ENCODE results near the gene FIZ1.
"Not testable (repeated sequence)": the region's sequence is repeated elsewhere in the genome, so short reads cannot be mapped to it uniquely, and the experiment has no call there.

FIZ1 gene

DNA sequence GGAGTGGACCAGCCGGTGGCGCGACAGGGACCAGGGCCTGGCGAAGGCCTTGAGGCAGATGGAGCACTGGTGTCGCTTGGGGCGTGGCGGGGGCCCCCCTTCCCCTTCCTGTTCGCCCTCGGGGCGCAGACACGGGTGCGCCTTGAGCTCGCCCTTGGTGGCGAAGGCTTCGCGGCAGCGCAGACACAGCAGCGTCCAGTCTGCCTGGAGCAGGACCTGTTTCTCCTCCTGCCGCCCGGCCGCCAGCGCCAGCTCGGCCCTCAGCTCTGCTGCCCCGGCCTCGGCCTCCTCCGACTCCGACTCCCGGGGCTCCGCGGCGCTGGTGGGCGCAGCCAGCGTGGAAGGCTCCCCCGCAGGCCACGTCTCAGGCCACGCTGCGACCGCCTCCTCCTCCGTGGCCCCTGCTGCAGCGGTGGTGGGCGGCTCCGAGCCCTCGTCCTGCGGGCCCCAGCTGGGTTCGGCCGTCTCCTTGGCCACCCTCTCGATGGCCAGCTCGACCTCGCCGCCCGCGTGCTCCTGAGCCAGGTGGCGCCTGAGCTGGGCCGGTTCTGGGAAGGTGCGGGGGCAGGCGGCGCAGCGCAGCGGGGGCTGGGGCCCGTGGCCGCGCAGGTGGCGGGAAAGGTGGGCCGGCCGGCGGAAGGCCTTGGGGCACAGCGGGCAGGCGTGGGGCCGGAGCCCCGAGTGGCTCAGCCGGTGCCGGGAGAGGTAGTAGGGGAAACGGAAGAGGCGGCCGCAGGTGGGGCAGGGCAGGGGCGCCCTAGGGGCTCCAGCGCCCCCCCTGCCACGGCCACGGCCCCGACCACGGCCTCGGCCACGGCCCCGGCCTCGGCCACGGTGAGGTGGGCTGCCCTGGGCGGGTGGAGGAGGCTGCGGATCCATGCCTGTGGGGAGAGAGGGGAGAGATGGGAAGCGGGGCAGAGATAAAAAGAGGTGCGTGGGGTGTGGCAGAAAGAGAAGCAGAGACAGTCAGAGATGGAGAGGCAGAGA is 20.3 kb downstream of the FIZ1 start:
- in situ Hi-C loops (cut with MboI; ENCODE audit: low sequenced_read_pairs), result no loop called here

DNA sequence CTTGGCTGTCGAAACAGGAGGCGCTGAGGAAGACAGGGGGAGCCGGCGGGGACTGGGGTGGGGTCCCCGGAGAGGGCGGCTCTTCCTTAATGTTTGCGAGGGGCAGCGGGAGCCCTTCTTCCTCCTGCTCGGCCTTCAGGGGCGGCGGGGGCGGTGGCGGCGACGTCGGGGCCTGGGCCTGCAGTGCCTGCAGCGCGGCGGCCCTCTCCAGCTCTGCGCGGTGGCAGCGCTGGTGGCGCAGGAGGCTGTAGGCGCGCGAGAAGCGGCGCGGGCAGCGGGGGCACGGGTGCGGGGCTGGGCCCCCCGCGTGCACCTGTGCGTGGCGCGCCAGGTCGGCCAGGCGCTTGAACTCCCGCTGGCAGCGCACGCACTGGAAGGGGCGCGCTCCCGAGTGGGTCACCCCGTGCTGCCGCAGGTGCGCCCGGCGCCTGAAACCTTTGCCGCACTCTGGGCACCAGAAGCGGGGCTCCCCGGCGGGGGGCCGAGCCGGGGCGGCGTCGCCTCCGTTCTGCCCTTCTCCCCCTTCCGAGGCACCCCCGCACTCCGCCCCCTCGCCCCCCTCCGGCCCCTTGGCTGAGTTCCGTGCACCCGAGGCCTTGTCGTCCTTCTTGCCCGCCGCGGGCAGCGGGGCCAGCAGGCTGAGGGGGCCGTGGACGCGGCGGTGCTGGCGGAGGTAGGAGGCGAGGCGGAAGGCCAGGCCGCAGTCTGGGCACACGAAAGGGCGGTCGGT is 21.1 kb downstream of the FIZ1 start:
- in situ Hi-C loops (cut with MboI; ENCODE audit: low sequenced_read_pairs), result no loop called here

DNA sequence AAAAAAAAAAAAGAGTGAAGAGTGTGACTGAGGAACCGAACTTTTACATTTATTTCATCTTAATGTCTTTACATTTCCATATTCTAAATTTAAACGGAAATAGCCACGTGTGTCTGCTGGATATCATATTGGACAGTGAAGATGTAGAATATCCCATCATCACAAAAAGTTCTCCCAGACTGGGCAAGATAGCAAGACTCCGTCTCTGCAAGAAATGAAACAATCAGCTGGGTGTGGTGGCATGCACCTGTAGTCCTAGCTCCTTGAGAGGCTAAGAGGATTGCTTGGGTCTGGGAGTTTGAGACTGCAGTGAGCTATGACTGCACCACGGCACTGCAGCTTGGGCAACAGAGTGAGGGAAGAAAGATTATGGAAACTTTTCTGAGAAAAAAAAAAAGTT is 22.6 kb downstream of the FIZ1 start:
- in situ Hi-C loops (cut with MboI; ENCODE audit: low sequenced_read_pairs), result no loop called here

DNA sequence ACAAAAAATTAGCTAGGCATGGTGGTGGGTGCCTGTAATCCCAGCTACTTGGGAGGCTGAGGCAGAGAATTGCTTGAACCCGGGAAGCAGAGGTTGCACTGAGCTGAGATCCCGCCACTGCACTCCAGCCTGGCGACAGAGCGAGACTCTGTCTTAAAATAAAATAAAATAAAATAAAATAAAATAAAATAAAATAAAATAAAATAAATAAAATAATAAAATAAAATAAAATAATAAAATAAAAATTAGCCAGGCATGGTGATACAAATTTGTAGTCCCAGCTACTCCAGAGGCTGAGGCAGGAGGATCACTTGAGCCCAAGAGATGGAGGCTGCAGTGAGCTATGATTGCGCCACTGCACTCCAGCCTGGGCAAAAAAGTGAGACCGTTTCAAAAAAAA is 25.4 kb downstream of the FIZ1 start:
- in situ Hi-C loops (cut with MboI; ENCODE audit: low sequenced_read_pairs), result not testable (repeated sequence)

DNA sequence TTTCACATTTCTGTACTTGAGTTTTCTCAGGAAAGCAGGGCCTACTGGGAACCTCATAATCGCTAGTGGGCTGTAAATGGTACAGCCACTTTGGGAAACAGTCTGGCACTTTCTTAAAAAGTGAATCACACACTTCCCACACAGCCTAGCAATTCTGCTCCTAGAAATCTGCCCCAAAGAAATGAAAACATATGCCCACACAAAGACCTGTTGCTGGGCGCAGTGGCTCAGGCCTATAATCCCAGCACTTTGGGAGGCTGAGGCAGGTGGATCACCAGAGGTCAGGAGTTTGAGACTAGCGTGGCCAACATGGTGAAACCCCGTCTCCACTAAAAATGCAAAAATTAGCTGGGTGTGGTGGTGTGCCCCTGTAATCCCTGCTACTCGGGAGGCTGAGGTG is 29.8 kb downstream of the FIZ1 start:
- in situ Hi-C loops (cut with MboI; ENCODE audit: low sequenced_read_pairs), result not testable (repeated sequence)

DNA sequence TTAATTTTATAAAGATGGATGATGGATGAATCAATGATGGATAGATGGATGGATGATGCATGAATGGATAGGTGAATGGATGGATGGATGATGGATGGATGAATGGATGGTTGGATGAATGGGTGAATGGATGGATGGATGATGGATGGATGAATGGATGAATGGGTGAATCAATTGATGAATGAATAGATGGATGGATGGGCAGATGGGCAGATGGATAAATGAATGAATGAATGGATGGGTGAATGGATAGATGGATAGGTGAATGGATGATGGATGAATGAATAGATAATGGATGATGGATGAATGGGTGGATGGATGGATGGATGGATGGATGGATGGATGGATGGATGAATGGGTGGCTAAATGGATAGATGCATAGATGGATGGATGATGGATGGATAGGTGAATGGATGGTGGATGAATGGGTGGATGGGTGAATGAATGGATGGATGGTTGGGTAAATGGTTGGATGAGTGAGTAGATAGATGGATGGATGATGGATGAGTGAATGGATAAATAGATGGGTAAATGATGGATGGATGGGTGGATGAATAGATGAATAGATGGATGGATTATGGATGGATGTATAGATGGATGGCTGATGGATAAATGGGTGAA is 31.5 kb downstream of the FIZ1 start:
- in situ Hi-C loops (cut with MboI; ENCODE audit: low sequenced_read_pairs), result no loop called here

DNA sequence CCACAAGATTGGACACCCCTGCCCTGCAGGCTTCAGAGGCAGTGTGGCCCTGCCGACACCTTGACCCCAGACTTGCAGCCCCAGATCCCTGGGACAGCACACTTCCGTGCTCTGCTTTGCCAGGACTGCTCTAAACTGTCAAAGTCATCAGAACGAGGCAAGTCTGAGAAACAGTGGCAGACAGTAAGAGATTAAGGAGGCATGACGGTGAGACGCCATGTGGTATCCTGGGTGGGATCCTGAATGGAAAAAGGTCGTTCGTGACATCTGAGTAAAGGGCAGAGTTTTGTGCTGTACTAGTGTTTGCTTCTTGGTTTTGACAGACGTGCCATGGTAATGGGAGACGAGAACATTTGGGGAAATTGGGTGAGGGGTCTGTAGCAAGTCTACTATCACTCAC is 32.5 kb downstream of the FIZ1 start:
- in situ Hi-C loops (cut with MboI; ENCODE audit: low sequenced_read_pairs), result no loop called here

DNA sequence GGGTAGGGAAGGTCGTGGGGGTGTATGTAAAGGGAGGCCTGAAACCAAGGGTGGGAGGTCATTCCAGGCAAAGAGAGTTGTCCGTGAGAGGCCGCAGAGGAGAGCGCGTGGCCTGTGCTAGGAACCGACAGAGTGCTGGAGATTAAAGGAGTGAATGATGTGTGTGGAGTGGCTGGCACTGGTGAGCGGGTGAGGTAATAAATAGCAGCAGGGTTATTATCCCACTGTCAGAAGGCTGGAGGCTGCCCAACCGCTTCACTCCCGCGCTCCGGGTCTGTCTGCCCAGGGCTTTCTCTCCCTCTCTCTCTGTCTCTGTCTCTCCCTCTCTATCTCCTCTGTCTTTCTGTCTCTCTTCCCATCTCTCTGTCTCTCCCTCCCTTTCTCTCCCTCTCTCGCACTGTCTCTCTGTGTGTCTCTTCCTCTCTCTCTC is 36.0 kb downstream of the FIZ1 start:
- in situ Hi-C loops (cut with MboI; ENCODE audit: low sequenced_read_pairs), result no loop called here

DNA sequence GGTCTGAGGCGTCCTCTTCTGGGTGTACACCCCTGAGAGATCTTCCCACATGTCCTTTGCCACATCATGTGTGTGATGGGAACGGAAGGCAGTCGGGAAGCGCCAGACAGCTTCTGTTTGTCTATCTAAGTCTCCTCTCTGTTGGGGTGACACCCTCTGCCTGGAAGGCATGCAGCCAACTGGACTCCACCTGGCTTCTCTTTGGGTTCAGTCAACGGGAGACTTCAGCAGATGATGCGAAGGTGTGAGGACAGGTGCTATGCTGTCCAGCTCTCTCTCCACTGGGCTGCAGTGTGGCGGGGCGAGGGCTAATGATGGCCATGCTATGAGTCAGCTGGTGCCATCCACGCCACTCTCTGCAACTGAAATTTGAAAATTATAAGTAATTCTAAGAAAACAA is 39.6 kb downstream of the FIZ1 start:
- in situ Hi-C loops (cut with MboI; ENCODE audit: low sequenced_read_pairs), result no loop called here

DNA sequence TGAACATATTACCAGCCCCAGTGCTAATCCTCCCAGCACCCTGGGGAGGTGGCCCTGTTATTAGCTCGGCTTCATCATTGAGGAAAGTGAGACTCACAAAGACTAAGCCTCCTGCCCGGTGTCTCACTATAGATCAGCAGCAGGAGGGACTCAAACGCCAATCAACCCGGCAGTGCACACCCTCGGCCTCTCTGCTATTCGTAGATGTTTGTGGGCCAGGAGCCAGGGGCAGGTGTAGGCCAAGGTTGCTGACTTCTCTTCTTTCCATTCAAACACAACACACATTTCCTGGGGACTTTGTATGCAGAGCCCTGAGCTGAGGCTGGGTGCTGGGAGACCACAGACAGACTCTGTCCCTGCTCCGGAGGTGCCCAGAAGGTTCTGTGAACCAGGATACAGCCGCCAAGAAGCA is 44.6 kb downstream of the FIZ1 start:
- in situ Hi-C loops (cut with MboI; ENCODE audit: low sequenced_read_pairs), result no loop called here

DNA sequence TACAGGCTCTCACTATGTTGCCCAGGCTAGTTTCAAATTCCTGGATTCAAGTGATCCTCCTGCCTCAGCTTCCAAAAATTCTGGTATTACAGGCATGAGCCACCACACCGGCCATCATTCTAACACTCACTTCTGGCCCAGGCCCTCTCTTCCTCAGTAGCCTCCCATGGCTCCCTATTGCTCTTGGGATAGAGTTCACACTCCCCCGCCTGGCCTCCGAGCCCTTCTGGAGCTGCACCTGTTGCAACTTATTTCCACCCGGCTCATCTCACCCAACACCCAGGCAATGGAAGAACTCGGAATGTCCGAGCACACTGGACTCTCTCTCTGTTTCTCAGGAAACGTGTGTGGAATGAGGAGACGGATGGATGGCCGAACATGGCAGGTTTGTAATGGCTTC is 45.0 kb downstream of the FIZ1 start:
- in situ Hi-C loops (cut with MboI; ENCODE audit: low sequenced_read_pairs), result no loop called here

DNA sequence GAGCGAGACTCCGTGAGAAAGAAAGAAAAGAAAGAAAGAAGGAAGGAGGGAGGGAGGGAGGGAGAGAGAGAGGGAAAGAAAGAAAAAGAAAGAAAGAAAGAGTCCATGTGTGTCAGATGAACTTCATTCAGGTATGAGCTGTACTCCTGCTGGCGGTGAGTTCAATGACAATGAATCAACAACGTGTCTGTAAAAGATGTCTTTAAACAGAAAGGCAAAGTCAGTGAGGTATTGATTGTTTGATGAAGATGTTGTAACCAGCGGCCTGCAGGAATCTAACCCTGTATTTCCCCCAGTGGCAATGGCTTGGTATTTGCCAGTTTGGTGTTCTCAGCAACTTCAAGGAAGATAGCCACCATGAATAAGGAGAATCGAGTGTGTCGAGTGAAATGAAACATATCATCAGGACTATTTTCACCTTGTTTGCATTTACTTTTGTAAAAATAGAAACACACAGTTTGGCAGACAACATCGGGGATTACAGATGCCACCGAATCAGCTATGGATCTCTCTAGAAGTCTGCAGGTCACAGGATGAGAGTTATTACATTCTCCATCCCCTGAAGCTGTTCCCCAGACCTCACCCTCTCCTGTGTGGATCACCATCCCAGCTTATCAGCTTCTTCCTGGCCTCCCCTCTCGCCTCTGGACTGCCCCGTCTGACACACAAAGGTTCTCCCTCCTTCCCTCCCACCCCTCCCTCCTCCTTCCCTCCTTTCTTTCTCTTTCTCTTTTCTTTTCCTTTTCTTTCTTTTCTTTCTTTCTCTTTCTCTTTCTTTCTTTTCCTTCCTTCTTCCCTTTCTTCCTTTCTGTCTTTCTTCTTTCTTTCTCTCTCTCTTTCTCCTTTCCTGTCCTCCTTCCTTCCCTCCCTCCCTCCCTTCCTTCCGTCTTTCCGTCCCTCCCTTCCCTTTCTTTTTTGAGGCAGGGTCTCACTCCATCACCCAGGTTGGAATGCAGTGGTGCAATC is 45.8 kb downstream of the FIZ1 start:
- in situ Hi-C loops (cut with MboI; ENCODE audit: low sequenced_read_pairs), result no loop called here

DNA sequence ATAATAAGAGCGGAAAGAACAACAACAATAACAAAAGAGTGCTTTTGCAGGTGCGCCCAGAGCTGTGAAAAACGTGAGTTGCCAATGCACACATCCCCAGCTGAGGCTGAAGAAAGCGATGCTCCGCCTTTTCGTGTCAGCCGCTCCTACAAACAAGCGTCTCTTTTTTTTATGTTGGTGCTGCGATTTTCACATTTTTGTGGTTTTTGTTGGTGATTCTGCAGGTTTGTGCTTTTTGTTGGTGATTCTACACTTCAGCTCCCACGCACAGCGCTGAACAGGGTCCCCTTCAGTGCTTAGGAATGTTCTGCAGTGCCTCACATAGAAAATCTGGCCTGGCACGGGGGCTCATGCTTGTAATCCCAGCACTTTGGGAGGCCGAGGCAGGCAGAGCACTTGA is 46.7 kb downstream of the FIZ1 start:
- in situ Hi-C loops (cut with MboI; ENCODE audit: low sequenced_read_pairs), result no loop called here

DNA sequence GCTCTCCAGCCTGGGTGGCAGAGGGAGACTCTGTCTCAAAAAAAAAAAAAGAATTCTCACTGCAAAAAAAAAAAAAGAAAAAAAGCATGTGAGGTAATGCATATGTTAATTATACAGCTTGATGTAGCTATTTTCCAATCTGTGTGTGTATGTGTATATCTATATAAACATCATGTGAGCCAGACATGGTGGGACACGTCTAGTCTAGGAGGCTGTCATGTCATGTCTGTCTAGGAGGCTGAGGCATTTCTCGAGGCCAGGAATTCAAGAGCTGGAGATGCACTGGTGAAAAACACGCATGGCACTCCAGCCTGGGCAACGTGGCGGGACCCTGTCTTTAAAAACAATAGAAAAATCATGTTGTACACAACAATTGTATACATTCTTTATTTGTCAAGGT is 47.1 kb downstream of the FIZ1 start:
- in situ Hi-C loops (cut with MboI; ENCODE audit: low sequenced_read_pairs), result no loop called here

DNA sequence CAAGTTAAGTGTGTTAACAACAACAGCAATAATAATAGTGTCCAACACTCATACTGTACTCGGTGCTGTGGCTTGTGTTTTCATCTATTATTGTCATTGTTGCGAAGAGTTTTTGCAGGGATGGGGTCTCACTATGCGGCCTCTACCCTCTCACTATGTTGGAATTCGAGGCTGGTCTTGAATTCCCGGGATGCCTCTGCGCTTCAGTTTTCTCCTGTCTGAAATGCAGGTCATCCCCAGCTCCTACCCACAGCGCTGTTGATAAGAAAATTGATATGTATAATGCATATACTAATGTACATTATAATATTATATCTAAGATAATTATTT is 49.0 kb downstream of the FIZ1 start:
- in situ Hi-C loops (cut with MboI; ENCODE audit: low sequenced_read_pairs), result no loop called here

DNA sequence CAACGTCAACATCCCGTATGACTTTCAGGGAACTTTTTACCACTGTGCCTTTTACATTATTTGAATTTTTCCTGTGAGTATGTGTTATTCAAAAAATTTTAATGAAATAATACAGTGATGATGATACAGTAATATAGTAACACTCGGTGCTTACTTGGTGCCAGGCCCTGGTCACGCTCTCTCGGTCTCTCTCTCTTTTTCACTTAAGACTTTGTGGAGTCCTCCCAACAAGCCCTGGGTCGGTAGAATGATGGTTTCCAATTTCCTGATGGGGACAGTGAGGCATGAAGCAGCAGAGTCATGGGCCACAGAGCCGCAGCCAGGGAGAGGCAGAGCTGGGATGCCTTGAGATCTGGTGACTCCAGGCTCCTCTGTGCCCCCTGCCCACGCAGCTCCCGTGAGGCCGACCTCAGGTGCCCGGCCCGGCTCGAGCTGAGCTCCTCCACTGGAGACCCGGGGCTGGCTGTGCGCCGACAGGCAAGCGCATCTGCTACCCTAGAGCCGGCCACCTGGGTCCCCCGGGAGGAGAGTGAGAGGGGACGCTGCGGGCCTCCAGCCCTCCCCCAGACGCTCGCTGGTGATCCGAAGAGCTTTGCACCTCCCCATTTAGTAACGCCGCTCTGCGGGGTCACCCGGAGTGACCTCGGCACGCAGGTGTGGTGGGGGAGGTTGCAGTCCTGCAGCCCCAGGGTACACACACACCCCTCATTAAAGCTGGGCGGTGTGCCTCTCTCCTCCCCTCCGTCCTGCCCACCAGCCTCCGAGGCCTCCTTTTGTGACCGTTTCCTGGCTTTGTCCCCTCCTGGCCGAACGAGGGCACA is 49.6 kb downstream of the FIZ1 start:
- in situ Hi-C loops (cut with MboI; ENCODE audit: low sequenced_read_pairs), result no loop called here

DNA sequence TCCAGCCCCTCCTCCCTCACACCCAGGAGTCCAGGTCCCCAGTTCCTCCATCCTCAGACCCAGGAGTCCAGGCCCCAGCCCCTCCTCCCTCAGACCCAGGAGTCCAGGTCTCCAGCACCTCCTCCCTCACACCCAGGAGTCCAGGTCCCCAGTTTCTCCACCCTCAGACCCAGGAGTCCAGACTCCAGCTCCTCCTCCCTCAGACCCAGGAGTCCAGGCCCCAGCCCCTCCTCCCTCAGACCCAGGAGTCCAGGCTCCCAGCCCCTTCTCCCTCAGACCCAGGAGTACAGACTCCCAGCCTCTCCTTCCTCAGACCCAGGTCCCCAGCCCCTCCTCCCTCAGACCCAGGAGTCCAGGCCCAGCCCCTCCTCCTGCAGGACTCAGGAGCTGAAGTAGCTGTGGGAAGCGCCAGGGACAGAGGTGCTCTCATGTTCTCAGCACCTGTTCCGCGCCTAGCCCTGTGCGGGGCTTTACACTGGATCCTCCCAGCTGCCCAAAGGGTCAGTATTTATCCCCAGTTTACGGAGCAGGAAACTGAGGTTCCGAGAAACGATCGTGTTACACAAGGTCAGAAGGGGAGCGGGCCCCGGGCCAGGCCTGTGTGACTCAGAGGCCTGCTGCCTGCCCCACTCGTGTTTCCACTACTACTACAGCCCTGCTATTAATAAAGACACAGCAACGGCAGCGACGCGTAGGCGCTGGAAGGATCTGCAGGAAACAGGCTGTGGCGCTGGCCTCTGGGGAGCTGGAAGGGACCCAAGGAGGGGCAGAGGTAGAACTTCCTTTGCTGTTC is 52.3 kb downstream of the FIZ1 start:
- in situ Hi-C loops (cut with MboI; ENCODE audit: low sequenced_read_pairs), result no loop called here

DNA sequence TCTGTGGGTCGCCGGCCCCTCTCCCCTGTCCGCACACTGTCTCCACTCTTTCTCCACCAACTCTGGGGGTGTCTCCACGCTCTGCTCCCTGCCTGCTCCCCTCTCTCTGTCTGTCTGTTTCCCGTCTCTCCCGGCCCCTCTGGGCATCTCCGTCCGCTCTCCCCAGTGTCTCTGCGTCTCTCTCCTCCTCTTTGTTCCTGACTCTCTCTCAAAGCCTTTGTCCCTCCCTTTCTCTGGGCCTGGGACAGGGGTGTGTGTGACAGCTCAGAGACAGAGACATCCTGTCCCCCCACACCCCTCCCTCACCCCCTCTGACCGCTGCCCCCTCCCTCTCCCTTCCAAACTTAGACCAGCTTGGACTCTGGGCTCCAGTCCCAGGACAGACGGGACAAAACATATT is 53.3 kb downstream of the FIZ1 start:
- in situ Hi-C loops (cut with MboI; ENCODE audit: low sequenced_read_pairs), result no loop called here

DNA sequence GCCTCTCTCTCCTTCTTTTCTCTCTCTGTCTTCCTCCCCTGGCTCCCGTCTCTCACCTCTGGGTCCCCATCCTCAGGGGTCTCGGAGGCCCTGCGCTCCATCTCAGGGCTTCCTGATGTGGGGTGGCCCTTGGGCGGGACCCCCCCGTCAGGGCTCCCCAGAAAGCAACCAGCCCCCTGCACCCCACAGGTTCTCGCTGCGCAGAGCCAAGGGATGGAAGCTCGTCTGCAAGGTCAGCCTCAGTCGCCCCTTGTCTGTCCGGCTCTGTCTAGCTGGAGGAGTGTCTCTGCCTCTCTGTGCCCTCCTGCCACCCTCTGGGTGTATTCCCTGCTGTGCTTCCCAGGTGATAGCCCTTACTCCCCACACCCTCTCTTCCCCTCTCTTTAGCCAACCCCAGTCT is 53.9 kb downstream of the FIZ1 start, which contains the start of gene SBK3:
SBK3 (minus strand) TSS at position 101 of the 400 bp plus-strand sequence; CDS start at position 101, 0 bp downstream.
- in situ Hi-C loops (cut with MboI; ENCODE audit: low sequenced_read_pairs), result no loop called here

Data from hTERT RPE-1 (cell line).